Colon (tissue), 2 donors: ENCODE measurements around the gene CAPN9.

Experiments
- FAIRE-seq: peaks from 2 replicates; lab custom pipeline; 2012; peaks lifted over from hg19 to GRCh38; lab: Jason Lieb, UNC
- donor health status: control.
- donor health status: control.

Gene CAPN9

DNA sequence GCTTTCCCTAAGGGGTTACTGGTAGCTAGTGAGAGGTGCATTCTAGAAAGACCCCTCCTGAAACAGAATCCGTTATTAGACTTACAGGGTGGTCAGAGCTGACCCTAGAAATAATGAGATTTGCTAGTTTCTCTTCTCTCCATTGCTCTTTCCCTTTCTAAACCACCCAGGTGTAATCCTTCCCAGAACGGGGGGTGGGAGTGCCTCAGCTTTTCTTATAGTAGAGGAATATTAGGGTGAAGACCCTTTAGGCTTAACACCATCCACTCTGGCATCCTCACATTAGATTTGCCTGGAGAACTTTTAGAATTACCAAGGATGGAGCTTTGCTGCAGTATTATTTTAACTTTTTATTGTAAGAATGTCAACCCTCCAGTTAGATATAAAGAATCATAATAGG, 49.4 kb downstream of the CAPN9 start:
- no peak for FAIRE-seq

DNA sequence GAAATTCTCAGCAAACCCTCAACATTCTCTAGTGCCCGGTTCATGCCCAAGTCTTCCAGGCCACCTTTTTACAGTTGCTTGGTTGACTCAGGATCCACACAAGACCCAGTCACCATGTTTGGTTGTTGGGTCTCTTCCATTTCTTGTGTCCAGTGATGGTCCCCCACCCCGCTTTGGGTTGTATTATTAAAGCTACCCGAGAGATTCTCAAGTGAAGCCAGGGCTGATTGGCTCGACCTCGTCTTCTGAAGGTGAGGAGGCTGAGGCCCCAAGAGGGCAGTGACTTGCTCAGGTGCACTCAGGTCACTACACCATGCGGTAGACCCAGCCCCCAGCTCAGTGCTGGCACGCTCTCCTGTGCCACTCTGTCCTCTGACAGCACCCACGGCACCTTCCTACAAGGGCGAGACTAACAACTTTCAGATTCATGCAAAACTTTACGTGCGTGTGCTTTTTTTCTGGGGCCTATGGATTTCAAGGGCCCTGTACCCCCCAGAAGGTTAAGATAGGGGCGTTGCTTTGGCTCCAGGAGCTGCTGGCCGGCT, 50.3 kb downstream of the CAPN9 start:
- no peak for FAIRE-seq

DNA sequence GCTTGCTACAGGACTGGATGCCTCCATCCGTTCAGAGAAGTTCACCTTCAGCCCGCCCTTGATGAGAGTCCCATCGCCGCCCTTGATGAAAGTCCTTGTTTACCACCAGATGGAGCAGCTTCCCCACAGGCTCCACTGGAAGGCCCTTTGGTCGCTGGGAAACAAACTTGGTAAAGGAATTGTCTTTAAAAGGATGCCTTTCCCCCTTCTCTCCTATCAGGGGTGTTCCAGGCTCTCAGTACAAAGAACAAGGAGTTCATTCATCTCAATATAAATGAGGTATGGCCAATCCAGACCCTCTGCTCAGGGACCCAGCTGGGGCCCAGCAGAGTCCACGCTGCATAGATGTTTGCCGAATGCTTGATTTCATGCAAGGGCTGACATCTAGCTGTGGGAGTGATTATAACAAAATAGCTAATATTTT, 50.8 kb downstream of the CAPN9 start:
- no peak for FAIRE-seq

DNA sequence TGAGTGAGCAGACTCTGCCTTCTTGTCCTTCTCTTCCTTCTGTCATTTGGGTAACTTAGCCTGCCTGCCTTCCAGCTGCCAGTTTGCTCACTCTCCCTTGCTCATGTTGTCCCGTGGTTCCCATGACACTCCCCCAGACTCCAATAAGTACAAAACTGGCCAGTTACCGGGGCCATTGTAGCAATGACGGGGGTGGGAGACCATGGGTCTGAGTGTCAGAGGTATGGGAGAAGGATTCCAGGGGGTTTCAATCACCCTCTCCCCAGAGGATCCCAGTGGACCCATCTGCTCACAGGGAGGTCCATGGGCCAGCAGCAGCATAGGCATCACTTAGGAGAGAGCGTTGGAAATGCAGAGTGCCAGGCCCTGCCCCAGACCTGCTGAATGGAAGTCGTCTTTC, 51.3 kb downstream of the CAPN9 start:
- no peak for FAIRE-seq

DNA sequence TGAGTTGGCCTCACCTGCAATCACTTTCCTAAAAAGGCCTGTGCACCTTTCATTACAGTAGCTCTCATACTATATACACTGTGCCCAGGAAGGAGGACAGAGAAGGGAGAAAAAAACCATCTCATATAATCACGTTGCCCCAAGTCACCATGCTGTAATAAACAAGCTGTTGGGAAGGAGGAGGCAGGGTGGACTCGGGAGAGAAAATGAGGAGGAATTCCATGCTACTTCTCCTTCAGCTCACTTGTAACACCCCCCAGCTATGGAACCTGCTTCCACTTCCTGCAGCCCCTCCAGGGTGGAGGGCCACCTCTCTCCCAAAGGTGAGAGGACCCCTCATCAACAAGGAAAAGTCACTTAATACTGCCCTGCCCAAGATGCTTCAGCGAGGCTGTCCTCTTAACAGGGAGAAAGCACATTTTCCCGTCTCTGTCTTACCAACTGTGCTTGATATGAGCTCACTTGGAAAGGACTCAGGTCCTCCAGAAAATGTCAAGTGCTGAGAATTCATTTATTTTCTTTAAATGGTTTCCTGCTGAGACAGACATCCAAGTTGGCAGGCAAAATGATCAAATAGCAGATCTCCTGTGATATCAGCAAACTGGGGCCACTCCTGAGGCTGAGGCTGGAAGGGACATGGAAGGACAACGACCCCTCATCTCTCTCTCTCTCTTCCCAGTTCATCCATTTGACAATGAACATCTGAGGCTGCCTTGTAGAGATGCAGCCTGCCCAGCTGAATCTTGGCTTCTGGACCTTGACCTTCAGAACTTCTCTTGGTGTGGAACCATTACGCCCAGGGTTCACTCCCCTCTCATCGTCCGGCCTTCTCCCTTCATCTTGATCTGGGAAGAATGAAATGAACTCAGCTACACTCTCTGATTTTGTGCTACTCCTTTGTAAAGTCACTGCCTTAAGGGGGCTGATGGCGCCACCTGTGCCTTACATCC, 54.0 kb downstream of the CAPN9 start:
- FAIRE-seq: no peak

DNA sequence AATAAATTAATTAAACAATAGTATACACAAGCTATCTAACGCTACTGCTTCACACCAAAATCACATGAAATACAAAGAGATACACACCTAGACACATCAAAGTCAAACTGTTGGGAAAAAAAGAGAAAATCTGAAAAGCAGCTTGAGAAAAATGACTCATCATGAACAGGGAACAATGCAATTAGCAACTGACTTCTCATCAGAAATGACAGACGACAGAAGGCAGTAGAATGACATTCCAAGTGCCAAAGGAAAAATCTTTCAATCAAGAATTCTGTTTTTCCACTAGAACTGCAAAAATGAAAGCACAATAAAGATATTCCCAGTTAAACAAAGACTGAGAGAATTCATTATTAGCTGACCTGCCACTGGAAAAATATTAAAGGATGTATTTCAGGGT, 57.2 kb downstream of the CAPN9 start:
- no peak for FAIRE-seq

DNA sequence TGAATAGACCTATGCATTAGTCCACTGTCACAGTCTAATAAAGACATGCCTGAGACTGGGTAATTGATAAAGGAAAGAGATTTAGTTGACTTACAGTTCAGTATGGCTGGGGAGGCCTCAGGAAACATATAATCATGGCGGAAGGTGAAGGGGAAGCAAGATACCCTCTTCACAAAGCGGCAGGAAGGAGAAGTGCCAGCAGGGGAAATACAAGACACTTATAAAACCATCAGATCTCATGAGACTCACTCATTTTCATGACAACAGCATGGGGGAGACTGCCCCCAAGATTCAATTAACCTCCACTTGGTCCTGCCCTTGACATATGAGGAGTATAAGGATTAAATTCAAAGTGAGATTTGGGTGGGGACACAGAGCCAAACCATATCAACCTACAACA, 59.4 kb downstream of the CAPN9 start:
- no peak for FAIRE-seq

DNA sequence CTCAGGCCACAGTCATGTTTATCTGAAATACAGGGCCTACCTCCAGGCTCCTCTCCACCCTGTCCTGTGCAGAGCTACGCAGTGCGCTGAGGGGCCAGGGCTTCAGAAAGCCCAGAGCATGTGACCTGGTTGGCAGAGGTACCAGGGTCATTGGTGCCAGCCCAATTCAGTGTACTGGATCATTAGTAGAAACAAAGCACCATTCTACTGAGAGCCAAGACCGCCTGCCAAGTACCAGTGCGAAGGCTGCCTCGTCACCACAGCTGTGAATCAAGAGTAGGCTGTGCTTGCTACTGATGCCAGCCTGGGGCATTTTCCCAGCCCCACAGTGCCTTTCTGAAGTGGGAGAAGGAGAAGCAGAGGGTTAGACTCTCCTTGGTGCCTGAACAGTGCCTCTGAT, 59.8 kb downstream of the CAPN9 start:
- FAIRE-seq: no peak

DNA sequence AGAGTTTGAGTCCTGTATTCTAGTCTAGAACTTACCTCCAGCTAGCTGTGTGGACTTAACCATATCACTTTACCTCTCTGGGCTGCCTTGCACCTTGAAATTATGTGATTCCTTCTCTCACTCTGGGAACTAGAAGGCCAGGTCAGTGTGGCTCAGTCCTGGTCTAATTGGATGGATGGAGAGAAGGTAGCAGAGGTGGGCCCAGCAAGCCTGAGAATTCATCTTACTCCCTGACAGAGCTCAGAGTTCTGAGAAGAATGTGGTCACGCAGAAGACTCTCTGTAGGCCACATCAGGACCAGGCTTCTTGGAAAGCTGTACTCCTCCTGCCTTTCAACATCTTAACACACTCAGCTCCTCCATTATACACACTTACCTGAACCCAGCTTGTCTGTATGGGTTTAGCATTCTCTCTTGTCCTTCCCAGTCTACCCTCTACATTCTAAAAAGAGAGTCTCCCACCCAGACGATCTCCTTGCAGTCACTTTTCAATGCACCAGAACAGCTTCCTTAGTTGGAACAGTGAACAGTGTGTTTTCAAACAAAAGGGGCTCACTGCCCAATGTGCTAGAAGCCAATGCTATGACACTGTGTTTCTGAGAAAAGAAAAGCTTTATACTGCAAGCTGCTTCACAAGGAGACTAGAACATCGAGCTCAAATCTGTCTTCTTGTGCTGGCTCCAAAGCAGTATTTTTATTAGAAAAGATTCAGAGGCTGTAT, 60.5 kb downstream of the CAPN9 start:
- FAIRE-seq: no peak

DNA sequence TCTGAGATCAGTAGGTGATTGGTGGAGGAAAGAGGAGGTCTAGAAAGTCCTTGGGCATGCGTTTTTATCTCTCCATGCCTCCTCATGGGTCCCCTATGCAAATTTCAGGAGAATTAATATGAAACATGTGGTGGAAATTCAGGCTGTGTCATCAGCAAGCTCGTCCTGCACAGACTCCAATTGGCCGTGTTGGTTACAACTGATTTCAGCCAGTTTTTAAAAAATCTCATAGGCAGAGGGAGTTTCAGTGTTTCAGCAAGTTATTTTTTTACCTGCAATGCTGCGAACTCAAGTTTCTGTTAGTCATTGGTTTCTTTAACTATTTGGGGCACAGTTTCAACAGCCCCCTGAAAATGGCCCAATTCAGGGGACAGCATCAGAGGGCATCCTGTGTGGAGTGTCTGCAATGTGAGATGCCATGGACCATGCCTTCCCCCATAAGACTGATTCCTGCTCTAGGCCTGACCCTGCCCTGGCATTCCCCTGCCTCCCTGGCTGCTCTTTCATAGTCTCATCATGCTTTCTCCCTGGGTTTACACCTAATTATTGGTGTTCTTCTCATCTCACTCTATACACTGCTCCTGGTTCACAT, 61.2 kb downstream of the CAPN9 start:
- FAIRE-seq: no peak

DNA sequence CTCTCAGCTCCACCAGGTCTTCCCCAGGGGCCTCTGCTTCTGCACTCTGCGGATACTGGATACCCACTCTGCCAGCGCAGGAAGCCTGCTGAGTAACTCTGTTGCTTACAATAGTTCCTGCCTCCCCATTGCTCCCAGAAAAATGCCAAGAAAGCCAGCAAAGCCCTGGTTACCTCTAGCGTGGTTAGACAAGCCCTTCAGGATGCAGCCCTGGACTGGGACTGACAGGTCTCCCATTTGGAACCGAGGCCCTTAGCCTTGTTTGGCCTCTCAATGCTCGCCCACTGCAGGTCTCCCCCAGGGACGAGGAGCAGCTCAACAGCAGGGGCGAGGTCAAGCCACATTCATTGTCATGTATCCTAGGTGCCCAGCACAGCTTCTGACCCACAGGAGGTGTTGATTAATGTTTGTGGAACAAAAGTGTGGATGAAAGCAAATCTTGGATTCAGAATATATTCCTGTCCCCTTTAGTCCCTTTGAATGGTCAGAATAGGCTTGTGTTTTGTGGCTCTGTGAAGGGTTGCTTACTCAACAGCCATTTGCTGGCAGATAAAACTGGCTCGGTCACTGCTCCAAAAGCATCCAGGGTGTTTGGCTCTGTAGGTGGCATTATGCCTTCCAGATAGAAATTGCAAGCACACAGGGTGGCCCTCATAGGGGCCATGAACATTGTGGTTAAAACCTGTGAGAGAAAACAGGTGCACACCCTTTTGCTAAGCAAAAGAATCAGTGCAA, 62.2 kb downstream of the CAPN9 start:
- FAIRE-seq: no peak

DNA sequence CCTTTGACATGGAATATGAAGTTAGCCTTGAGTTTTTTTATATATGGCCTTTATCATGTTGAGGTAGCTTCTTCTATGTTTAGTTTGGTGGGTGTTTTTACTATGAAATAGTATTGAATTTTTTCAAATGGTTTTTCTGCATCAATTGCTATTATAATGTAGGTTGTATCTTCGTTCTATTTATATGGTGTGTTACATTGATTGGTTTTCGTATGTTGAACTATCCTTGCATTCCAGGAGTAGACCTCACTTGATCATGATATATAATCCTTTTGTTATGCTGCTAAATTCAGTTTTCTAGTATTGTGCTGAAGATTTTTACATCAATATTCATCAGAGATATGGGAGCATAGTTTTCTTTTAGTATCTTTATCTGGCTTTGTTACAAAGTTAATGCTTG, 65.4 kb downstream of the CAPN9 start:
- FAIRE-seq: no peak

DNA sequence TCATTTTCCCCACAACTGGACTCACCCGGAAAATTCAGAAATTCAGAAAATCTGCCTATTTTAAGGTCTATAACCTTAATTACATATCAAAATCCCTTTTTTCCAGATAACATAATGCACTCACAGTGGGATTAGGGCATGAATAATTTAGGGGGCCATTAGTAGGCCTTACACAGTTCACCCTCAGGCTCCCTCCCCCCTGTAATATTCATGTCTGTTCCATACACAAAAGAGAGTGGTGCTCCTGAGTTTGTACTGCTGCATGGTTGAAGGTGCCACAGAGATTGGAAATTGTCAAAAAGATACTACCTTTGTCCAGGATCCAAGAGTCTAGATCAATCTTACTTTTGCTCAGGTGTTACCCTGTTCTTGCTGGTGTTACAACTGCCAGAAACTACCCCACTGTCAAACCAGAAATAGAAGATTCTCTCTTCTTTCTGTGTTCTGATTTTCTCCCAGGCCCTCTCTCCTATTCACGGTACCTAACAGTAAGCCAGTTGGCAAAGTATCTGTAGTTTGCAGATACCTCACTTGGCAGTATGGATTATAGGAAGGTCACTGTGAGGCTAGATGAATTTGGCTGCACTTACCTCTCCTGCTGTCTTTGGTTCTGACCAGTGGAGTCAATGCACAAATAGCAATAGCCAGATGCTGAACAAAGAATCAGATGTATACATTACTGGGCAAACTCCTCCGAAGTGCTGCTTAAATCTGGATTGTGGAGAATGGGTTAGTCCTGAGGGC, 67.9 kb downstream of the CAPN9 start:
- FAIRE-seq: no peak

DNA sequence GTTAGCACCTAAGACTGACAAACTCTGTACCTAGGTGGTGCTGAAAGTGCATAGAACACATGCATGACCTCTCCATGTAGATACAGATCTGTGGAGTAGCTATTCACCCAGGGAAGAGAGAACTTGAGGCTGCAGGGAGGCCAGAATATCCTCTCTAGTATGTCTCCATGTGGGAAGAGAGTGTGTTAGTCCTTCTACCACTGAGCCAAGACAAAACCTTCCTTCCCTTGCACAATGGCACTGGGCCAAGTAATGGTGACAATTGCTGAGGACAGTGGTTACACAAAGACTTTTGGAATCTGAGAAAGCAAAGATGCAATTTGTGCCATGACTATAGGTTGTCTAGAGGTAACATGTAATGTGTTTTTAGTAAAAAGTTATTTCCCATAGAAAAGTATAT, 68.8 kb downstream of the CAPN9 start:
- no peak for FAIRE-seq

DNA sequence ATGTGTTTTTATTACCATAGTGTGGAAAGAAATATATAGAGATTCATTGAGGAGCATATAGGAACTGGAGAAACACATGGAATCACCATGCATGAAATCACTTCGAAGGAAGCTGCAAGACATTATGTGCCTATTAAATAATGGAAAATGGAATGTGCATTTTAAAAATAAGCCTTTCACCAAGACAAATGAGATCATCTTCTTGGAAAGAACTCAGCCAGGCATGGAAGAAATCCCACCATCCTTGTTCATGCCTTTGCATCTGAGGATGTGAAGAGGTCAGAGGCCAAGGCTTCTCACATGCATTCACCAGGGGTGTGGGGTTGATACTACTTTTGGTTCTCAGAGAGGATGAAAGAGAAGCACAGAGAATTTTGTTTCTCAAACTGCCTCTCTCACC, 71.2 kb downstream of the CAPN9 start:
- FAIRE-seq: no peak

DNA sequence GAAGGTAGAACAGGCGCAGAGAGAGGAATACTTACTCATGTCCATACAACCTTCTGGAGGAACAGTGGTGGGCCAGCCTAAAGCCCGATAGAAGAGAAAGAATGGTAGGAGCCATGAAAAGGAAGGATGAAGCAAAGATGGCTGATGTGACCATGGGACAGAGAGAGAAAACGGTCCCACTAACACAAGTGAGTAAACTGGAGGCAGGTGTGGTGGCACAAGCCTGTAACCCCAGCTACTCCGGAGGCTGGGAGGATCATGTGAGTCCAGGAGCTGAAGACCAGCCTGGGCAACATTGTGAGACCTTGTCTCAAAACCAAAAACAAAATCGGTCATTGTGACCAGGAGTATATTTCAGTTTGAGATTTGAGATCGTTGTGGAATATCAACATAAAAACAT, 71.7 kb downstream of the CAPN9 start:
- no peak for FAIRE-seq

DNA sequence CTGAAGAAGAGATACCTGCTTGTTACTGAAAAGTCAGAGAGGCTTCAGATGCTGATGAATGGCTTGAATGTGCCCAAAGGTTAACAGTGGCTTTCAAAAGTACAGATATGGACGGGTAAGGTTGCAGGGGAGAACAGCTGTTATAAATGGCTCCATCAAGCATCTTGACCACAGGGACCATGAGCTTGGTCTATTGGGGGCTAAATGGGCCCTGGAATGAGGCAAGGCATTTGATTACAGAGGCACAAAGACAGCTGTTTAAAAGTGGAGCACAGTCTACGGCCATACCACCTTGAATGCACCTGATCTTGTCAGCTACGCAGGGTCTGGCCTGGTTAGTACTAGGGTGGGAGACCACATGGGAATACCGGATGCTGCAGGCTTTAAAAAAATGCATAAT, 72.8 kb downstream of the CAPN9 start:
- no peak for FAIRE-seq

DNA sequence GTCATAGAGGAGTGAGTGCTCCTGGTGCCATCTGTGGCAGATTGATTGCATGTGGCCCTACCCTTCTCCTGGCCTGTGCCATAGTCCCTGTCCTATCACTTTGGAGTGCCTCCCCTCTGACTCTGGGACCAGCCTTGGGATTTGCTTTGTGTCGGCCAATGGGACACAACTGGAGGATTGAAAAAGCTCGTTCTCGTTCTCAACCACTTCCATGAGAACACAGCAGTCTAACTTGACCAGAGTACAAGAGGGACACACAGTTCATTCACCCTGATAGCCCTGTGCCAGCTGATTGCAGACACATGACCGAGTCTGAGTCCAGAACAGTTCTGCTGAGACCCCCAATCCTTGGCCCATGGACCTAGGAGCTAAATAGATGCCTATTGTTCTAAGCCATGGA, 73.4 kb downstream of the CAPN9 start:
- FAIRE-seq: no peak

DNA sequence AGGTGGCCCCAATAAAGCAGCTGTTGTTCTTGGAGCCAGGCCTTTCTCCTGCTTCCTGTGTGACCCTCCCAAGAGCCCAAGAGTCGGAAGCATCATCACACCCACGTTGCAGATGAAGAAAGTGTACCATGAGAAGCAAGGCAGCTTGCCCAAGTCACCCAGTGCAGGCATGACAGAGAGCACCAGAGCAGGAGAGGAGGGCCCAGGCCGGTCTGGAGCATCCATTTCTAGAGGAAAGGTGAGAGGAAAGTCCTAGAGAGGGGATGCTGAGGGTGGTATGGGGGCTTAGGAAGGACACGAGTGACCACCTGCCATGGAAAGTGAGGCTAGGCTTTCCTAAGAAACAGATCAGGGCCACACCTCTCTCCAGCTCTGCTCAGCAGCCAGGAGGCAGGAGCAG, 74.2 kb downstream of the CAPN9 start:
- FAIRE-seq: no peak

DNA sequence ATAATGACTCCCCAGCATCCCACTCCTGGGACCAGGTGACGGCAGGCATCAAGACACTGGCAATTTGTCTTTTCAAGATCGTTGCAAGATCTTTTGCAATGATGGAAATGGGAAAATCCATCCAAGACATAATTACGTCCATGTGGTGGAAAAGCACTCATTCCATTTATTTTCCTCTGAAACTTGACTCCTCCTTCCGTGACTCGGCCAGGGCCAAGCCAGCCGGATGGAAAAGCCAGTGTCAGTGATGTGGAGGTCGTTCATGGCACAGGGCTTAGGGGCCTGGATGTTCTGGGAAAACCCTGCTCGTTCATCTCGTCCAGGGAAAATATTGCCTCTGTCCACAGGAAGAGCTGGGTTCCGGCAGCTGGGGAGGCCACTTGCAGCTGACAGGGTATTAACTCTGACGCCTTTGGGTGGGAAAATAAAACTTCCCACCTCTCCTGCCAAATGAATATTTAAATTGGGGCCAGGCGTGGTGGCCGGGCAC, 74.9 kb downstream of the CAPN9 start:
- no peak for FAIRE-seq

DNA sequence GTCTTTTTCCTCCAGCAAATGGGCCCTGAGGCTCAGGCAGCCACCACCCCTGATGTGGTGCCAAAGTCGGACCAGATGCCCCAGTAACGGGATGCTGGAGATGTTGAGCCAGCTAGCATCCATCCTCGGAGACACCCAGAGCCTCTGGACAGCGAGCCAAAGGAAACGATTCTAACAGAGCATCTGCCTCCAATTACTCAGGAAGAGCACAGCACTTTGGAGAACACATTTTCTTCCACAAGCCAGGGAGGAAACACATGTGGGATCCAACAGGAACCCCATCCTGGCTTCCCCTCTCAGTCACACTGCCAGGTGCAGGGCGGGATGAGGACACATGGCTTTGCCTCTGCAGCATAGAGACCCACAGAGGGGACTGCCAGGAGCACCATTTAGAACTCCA, 76.2 kb downstream of the CAPN9 start:
- no peak for FAIRE-seq
